SW 1271 (cell line): ENCODE data around the gene PCDH17.

Source experiments
- DNase-seq, 2 experiments: peaks; one replicate each; lab custom pipeline; 2025; lab: John Stamatoyannopoulos, UW

The PCDH17 gene

GRCh38 chr13:57636816-57637215 lies 5.3 kb downstream of the PCDH17 start:
- DNase-seq: no peak

GRCh38 chr13:57637515-57637914 lies 6.0 kb downstream of the PCDH17 start:
- no peak for DNase-seq

- DNase-seq: no peak
Measured at GRCh38 chr13:57638186-57638890, 6.8 kb downstream of the PCDH17 start.

- DNase-seq: no peak
Measured at GRCh38 chr13:57640607-57641006, 9.1 kb downstream of the PCDH17 start.

GRCh38 chr13:57641051-57641450 lies 9.5 kb downstream of the PCDH17 start:
- no peak for DNase-seq

GRCh38 chr13:57644106-57644505 lies 12.6 kb downstream of the PCDH17 start:
- no peak for DNase-seq

- DNase-seq: no peak
Measured at GRCh38 chr13:57653229-57653989, 21.9 kb downstream of the PCDH17 start.

GRCh38 chr13:57665481-57665880 lies 33.9 kb downstream of the PCDH17 start:
- DNase-seq: no peak

GRCh38 chr13:57666131-57666953 lies 34.8 kb downstream of the PCDH17 start:
- DNase-seq: no peak

- DNase-seq: no peak
Measured at GRCh38 chr13:57672168-57672567, 40.6 kb downstream of the PCDH17 start.

GRCh38 chr13:57673197-57673596 lies 41.7 kb downstream of the PCDH17 start:
- DNase-seq: no peak

GRCh38 chr13:57675526-57675925 lies 44.0 kb downstream of the PCDH17 start:
- no peak for DNase-seq

- DNase-seq: no peak
Measured at GRCh38 chr13:57680609-57681008, 49.1 kb downstream of the PCDH17 start.

GRCh38 chr13:57682128-57682716 lies 50.7 kb downstream of the PCDH17 start:
- no peak for DNase-seq

- no peak for DNase-seq
Measured at GRCh38 chr13:57698851-57699250, 67.3 kb downstream of the PCDH17 start.

- no peak for DNase-seq
Measured at GRCh38 chr13:57704031-57704430, 72.5 kb downstream of the PCDH17 start.

GRCh38 chr13:57716295-57716694 lies 84.8 kb downstream of the PCDH17 start:
- DNase-seq: no peak

GRCh38 chr13:57724486-57725272 lies 93.1 kb downstream of the PCDH17 start:
- DNase-seq: no peak

- DNase-seq: no peak
Measured at GRCh38 chr13:57725480-57725879, 93.9 kb downstream of the PCDH17 start.

- no peak for DNase-seq
Measured at GRCh38 chr13:57726981-57727380, 95.4 kb downstream of the PCDH17 start.

- no peak for DNase-seq
Measured at GRCh38 chr13:57734306-57734705, 102.8 kb downstream of the PCDH17 start.
